ENCODE results near the gene FHIT. TPM values are rescaled to one million over a fixed set of nuclear protein-coding genes. Genes with fewer than 3 reads are reported as not detected.

The FHIT gene
- total RNA-seq, 1 donor from 2014 or later = 26.0 TPM

GRCh38 chr3:60282866-60283265 lies 968.4 kb downstream of the FHIT start:
- no peak for DNase-seq (ENCODE audit: low spot score)

DNA sequence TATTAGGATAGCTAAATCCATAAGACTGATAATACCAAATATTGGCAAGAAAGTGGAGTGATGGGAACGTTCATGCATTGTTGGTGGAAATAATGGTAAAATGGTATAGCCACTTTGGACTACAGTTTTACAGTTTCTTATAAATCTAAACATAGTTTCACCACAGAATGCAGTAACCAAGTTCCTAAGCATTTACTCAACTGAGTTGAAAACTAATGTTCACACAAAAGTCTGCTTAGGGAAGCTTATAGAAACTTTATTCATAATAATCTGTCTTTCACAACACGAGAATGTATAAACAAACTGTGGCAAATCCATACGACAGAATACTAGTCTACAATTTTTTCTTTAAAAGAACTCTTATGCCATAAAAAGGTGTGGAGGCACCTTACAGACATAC lies 969.3 kb downstream of the FHIT start:
- no peak for DNase-seq (ENCODE audit: low spot score)

GRCh38 chr3:60277361-60277800 lies 973.9 kb downstream of the FHIT start:
- DNase-seq (ENCODE audit: low spot score) = no peak

DNA sequence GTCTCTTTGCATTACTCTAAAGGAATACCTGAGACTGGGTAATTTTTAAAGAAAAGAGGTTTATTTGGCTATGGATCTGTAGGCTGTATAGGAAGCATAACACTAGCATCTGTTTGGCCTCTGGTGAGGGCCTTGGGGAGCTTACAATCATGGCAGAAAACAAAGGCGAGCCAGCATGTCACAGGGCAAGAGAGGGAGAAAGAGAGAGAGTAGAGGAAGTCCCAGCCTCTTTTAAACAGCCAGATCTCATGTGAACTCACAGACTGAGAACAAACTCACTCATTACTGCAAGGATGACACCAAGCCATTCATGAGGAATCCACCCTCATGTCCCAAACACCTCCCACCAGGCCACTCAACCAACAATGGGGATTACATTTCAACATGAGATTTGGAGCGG lies 974.6 kb downstream of the FHIT start:
- DNase-seq (ENCODE audit: low spot score) = no peak

- DNase-seq (ENCODE audit: low spot score) = no peak
These were observed 976.6 kb downstream of the FHIT start for GRCh38 chr3:60274646-60275045.

GRCh38 chr3:60274098-60274497 lies 977.2 kb downstream of the FHIT start:
- no peak for DNase-seq (ENCODE audit: low spot score)

DNA sequence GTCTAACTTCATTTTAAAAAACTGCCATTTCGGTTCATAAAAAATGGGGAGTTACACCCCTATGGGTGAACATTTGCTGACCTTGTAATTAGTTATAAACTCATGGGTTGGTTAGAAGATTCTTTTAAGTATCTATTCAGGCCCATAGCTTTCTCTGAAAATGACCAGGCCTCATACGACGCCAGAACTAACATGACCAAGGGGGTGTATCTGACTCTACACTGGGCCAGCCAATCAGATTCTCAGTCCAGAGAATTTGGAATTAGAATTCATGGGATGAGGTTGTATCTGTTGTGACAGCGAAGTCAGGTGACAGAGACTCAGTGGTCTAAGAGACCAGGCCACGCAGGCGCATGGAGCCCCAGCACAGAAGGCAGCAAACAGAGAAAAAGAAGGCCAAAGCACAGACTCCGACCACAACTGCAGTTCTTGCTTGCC lies 981.4 kb downstream of the FHIT start:
- no peak for DNase-seq (ENCODE audit: low spot score)

GRCh38 chr3:60269377-60269776 lies 981.9 kb downstream of the FHIT start:
- no peak for DNase-seq (ENCODE audit: low spot score)

- no peak for DNase-seq (ENCODE audit: low spot score)
These were observed 983.1 kb downstream of the FHIT start for GRCh38 chr3:60268123-60268522.

DNA sequence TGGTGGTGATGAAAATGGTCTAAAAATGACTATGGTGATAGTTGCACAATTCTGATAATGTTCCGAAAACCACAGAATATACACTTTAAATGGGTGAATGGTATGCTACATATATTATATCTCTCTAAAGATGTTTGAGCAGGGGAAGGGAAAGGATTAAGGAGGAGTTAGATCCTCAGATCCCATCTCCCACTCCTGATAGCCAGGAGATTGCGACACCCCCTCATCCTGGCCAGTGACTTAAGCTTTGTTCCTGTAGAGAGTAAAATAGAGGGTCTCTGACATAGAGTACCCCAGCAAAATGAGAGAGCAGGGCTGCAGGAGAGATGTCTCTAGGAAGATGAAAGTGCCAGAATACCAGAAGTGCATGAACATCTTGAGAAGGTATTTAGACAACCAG lies 984.8 kb downstream of the FHIT start:
- DNase-seq (ENCODE audit: low spot score) = no peak

- no peak for DNase-seq (ENCODE audit: low spot score)
These were observed 988.1 kb downstream of the FHIT start for GRCh38 chr3:60263191-60263590.

- DNase-seq (ENCODE audit: low spot score) = no peak
These were observed 988.7 kb downstream of the FHIT start for GRCh38 chr3:60262546-60262945.

DNA sequence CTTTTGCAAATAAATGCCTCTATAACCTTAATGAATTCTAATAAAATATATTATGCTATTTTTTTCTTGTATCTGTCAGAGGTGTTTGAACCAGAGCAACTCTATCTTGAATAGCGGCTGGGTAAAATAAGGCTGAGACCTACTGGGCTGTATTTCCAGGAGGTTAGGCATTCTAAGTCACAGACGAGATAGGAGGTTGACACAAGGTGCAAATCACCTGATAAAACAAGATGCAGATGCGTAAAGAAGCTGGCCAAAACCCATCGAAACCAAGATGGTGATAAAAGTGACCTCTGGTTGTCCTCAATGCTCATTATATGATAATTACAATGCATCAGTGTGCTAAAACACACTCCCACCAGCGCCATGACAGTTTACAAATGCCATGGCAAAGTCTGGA lies 990.7 kb downstream of the FHIT start:
- no peak for DNase-seq (ENCODE audit: low spot score)

- no peak for DNase-seq (ENCODE audit: low spot score)
These were observed 1000.4 kb downstream of the FHIT start for GRCh38 chr3:60250810-60251209.

GRCh38 chr3:60250206-60250605 lies 1001.0 kb downstream of the FHIT start:
- no peak for DNase-seq (ENCODE audit: low spot score)

DNA sequence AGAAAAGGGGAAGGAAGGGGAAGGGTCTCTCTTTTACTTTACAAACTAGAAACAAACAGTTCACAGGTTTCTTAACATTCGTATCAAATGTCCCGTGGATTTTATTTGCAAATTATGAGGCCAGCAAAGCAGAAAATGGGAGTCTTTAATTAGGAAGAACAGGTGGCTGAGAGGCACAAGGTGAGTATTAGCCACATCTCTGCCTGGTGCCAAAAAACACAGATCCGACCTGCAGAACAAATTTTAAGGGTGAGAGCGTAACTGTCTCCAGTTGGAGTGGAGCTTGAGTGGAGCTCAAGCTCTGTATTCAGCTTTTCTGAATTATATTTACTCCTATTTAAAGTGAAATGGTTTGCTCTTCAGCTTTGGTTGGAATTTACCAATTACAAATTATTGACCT lies 1004.9 kb downstream of the FHIT start:
- DNase-seq (ENCODE audit: low spot score) = no peak

DNA sequence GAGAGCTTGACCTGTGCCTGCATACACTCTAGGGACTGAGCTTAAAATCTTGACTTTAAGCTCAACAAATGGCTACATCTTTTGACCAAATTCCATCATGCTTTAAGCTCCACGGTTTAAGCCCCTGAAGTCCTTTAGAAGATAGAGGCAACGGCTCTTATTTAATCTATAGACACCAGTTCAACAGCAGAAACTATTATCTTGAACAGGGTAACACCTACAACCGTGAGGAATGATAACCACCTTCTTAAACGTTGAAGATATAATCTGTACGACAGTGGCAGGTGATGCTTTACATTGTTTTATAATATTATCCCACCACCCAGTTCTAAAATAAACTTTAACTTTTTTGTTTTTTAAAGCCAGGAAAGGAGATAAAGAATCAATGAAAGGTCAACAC lies 1007.8 kb downstream of the FHIT start:
- DNase-seq (ENCODE audit: low spot score) = no peak

DNA sequence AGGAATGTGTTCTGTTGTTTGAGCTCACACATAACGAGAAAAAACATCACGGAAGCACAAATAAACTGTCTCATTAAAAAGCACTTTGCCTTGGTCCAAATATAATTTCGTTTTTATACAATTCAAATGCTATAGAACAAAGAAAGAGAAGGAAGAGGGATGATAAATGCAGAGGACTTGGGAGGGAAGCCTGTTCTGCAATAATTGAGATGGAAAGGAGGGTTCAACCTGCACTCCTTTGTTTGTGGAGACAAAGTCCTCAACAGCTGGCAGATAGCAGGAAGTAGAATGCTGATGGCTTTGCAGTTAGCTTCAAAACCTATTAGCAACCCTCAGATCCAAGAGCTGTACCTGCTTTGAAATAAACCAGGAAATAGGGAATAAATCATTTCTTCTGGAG lies 1010.8 kb downstream of the FHIT start:
- DNase-seq (ENCODE audit: low spot score) = no peak

- no peak for DNase-seq (ENCODE audit: low spot score)
These were observed 1012.7 kb downstream of the FHIT start for GRCh38 chr3:60238550-60238949.

DNA sequence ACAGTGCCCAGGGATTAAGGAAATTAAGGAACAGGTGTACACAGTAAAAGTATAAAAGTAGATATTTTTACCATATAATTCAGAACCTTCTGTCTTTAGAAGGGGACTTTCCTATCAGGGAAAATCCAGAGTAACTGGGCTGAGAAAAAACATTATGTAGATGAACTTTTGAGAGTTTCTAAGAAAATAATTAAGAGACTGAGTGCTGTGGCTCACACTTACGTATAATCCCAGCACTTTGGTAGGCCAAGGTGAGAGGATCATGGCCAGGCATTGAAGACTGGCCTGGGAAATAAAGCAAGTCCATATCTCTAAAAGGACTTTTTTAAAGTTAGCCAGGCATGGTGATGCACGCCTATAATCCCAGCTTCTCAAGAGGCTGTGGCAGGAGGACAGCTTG lies 1021.8 kb downstream of the FHIT start:
- no peak for DNase-seq (ENCODE audit: low spot score)

GRCh38 chr3:60228823-60229222 lies 1022.4 kb downstream of the FHIT start:
- DNase-seq (ENCODE audit: low spot score) = no peak

DNA sequence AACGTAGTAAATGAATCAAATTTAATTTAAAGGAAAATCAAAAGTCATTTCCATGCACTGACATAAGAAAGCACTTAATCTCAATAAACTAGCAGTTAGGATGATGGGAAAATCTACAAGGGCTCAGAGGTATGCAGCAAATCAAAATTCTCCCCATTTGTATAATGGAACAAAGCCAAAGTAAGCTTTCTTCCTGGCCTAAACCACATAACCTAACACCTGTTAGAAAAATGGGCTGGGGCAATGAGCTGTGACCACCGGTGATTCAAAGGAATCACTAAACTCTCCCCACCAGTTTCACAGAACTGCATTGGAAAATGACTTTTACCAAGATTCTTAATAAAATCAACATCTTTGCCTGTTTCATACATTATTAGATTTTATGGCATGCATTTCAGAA lies 1024.3 kb downstream of the FHIT start:
- DNase-seq (ENCODE audit: low spot score) = no peak

DNA sequence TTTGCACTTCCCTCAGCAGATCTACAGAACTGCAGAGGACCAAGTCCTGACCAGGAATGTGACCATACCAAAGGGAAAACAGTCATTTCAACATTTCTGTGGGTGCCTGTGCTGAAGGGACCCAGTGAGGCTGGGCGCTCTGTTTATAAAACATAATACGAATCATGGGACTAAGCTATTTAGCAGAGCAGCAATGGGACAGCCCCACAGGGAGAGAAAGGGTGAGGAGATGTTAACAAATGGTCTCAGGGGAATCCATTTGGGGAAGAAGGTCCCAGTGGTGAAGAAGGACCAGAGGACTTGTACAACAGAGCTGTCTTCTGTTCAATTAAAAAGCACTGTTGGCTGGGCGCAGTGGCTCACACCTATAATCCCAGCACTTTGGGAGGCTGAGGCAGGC lies 1025.4 kb downstream of the FHIT start:
- no peak for DNase-seq (ENCODE audit: low spot score)

DNA sequence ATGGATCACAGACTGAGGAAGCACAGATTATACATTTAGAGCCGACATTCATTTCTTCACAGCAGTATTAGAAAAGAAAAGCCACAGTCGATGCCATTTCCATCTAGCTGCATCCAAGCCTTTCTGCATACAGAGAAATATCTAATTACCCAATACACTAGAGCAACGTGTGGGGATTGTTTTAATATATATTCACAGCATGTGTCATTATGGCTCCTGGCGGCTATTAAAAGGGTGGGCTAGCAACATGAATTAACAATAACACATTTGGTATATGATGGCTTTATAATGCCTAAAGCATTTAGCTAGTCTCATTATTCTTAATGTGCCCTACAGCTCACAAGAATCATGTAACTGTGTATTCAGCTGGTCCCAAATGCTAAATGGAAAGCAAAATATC lies 1030.5 kb downstream of the FHIT start:
- no peak for DNase-seq (ENCODE audit: low spot score)

DNA sequence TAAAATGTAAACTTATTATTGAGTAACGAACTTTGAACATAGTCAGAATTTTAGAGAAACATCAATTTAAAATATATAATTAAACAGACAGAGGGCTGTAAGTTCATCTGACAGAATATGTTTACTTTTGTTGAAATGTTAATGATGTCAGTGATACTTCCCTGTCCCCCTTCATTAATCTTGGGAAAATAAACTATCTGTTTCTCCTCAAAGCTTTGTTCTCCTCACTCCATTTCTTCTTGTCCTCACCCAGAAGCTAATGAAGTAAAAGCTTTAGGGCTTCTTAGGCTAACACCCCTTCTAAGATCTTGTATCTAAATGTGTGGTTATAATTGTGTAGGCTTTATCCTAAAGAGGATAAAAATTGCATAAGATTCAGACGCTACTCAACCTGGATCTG lies 1031.8 kb downstream of the FHIT start:
- no peak for DNase-seq (ENCODE audit: low spot score)

All from ureter (tissue), 1 donor.